ENCODE results near the gene HOXC5.

Gene HOXC5

DNA sequence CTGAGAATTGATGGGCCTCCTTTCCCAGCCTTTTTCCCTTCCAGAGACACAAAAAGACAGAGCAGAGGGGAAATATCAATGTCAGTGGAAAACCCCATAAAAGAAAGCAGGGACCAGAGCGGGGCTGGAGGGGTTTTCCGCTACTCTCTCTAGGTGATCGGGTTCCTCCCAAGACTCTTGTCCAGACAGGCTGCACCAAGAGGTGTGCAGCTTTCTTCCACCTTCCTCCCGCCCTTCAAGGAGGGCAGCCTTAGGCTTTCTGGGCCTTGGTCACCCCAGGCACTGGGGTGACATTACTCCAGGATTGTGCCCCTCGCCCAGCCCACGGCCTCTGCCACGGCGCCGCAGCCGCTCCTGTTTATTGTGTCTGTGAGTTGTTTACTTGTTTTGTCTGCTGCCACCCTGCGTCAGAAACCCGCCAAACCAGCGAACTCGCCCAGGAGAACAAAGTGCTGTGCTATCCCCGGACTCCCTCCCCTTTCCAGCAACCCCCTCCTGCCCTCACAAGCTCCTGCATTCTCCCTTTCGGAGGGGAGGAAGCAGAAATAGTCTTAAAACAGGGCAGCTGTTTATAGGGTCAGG is 11.3 kb upstream of the HOXC5 start:
- DNase-seq = peak; percentile 61

DNA sequence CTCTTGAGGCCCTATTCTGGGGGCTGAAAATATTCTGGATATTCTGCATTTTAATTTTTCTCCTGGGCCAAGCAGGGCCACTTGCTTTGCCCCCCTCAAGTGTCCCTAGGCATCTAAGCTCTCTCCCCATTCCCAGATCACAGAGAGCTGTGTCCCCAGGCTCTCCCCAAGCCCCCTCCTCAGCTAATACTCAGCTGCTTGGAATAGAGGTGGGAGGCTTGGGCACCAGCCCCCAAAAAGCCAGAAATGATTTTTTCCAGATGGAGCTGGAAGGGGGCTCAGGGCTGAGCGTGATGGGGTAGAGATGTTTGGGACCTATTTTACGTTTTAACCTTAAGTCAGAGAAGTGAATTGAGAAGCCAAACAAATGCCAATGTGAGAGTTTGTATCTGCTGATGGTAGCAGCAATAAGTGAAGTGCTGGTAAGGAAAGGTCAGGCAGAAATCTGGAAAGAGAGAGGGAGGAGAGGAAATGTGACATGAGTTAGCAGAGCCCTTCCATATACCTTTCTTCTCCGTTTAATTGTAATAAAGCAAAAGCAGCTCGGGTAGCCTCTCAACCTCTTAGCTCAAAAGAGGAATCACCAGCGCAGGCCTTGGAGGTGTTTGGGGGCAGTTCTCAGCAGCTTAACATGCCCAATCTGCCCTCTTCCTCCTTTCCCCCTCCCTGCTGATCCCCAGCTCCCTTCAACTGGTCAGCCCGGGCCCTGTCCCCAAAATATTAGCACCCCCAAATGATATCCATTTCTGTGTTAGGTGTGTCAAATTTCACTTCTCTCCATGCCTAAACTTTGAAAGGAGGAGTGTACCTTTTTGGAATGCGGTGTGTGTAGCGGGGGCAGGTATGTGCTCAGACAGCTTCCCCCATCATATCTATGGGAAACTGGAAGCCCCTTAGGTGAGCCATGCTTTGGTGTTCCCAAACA is 9.6 kb upstream of the HOXC5 start:
- DNase-seq = no peak

DNA sequence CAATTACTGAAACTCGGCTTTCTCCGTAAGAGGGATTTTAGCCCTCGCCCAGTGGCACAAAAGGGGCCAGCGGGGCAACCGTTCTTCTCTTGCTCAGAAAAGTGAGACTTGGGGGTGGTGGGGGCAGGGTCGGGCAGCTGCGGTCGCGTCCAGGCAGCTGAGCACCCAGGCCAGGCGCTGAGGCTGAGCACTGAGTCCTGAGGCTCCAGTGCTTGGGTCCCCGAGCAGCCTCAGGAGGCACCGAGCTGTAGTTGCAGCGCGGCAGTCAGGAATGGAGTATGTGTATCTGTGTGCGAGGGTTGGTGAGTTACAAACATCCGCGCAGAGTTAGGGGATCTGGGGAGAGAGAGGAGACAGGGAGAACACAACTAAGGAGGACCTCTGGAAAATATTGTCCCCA is 8.7 kb upstream of the HOXC5 start:
- peak; percentile 60 for DNase-seq

DNA sequence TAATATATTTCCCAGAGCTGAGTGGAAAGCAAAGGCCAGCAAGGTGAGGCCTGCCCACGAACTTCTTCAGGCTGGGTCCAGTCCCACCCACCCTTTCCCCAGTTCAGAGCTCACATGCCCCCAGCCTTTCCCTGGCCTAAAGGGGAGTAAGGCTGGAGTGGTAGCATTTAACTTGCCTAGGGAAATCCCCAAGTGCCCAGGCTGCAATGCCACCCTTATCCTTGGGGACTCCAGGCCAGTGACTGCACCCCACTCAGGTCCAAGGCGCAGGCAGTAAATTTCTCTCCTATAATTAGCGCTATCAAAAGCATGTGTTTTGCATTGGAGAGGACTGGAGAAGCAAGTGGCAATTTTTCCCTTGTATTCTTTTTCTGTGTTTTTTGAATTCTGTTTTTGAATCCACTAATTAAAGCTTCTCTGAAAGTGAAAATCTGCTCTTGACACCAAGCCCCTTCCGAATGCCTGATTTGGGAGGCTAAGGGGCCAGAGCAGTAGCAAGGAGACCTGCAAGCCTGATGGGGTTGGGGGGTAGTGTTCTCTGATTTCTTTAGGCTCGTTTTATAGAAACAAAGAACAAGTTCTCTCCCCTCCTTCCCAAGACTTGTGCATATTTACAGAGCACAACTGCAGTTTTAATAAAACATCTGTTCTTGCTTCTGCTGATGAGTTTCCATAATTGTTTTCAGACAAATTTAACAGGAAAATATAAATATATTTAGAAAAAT is 8.1 kb upstream of the HOXC5 start:
- DNase-seq = no peak

DNA sequence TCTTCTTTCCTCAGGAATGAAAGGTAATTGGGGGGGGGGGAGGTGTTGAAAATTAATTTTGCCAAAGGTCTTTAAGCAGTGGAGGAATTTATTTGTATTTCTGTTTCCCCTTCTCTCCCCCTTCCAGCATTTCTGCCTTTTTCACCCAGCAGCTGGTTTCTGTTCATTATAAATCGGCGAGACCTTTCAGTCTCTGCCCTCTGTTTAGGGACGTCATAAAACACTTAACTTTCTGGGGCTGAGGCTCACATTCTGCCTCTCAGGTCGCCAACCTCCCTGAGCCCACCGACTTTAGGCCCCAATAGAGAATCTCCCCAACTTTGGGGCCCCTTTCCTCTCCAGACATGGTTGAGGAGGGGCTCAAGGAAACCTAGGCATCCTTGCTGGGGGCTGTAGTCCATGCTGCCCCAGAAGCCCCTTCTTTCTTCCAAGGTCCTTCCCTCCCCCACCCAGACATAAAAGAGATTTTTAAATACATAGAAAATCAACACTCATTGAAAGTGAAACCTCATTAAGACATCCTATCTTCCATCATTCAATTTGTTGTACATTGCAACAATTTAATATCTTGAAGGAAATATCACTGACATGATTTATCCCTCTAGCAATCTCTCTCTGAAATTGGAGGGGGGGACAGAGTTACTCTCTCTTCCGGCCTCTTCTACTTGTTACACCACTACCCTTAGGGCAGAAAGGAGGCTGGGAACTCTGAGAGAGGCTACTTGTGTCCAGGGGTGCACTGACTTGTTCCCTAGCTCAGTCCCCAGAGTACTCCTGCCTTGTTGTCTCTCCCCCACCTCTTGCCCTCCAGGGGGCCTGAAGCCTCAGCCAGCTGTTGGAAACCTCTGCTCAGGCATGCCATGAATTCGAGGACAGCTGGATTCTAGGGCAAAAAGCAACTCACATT is 7.1 kb upstream of the HOXC5 start:
- DNase-seq = no peak

DNA sequence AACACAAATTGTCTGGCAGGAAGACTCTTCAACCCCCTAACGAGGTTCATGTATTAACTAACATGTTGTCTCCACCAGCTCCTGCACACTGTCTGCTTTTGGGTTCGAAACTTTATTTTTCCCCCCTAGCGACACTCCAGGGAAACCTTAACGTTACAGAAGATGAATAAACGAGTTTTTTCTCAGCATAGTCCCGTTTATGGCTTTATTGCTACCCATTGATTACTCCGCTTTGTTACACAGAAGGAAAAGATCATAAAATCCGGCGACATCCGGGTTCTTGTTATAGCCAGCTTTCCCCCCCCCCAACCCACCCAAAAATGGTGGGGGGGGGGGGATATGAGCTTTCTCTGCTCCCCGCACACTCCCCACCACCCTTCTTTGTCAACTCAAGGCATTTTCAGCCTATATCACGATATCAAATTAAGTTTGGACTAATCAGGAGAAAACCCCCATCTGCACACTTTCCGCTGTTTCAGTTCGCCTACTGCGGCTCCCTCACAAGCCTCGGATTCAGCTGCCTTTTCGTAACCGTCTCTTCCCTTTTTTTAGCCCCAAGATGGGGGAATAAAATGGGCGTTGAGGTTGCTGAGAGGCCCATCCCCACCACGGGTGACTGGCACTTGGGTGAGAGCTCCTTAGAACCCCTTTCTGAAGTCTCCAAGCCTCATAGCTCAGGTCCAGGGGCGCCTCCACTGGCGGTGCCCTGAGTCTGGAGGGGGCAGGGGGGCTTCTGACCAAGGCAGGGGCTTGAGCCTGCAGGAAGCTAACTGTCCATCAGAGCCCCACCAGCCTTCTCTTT is 6.0 kb upstream of the HOXC5 start:
- no peak for DNase-seq

DNA sequence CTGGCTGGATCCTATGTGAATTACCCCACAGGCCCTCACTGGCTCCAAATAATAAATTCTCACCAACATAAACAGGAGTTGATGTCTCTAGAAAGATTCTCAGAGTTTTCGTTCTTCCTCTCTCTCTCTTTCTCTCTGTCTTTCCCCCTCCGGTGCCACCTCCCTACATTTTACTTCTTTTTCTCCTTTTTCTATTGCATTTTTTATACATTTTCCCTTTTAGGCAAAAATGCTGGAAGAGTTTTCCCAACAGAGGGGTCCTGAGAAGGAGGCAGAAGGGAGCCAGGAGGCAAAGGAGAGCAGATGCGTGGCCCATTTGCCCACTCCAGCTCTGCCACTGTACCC is 5.4 kb upstream of the HOXC5 start:
- no peak for DNase-seq

DNA sequence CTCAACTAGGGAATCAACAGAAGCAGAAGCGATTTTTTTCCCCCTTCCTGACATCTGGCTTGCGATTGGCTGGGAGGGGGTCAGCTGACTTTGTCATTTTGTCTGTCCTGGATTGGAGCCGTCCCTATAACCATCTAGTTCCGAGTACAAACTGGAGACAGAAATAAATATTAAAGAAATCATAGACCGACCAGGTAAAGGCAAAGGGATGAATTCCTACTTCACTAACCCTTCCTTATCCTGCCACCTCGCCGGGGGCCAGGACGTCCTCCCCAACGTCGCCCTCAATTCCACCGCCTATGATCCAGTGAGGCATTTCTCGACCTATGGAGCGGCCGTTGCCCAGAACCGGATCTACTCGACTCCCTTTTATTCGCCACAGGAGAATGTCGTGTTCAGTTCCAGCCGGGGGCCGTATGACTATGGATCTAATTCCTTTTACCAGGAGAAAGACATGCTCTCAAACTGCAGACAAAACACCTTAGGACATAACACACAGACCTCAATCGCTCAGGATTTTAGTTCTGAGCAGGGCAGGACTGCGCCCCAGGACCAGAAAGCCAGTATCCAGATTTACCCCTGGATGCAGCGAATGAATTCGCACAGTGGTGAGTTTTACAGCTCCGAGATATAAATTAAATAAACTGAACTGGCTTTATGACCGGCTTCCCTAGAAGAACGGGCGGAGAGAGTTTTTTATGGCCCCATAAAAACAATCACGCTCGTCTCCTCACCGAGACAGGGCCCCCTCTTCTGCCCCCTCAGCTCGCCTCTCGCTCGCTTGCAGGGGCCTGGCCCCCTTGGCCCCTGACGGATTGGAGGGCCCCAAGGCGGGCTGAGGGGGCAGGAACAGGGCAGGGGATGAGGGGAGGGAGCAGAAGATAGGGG is 4.3 kb upstream of the HOXC5 start, which contains the start of gene HOXC6:
Gene HOXC6, plus strand, starts transcription at position 127 of the 888 bp plus-strand sequence. Its CDS starts 82 bp downstream, at position 209.
- DNase-seq = peak; percentile 83

DNA sequence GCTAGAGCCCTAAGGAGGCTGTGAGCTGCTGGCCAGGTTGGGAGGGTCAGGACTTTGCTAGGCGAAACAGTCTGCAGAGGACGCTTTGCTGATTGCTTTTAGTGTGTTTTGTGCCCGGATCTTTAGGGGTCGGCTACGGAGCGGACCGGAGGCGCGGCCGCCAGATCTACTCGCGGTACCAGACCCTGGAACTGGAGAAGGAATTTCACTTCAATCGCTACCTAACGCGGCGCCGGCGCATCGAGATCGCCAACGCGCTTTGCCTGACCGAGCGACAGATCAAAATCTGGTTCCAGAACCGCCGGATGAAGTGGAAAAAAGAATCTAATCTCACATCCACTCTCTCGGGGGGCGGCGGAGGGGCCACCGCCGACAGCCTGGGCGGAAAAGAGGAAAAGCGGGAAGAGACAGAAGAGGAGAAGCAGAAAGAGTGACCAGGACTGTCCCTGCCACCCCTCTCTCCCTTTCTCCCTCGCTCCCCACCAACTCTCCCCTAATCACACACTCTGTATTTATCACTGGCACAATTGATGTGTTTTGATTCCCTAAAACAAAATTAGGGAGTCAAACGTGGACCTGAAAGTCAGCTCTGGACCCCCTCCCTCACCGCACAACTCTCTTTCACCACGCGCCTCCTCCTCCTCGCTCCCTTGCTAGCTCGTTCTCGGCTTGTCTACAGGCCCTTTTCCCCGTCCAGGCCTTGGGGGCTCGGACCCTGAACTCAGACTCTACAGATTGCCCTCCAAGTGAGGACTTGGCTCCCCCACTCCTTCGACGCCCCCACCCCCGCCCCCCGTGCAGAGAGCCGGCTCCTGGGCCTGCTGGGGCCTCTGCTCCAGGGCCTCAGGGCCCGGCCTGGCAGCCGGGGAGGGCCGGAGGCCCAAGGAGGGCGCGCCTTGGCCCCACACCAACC is 3.1 kb upstream of the HOXC5 start:
- DNase-seq = no peak

DNA sequence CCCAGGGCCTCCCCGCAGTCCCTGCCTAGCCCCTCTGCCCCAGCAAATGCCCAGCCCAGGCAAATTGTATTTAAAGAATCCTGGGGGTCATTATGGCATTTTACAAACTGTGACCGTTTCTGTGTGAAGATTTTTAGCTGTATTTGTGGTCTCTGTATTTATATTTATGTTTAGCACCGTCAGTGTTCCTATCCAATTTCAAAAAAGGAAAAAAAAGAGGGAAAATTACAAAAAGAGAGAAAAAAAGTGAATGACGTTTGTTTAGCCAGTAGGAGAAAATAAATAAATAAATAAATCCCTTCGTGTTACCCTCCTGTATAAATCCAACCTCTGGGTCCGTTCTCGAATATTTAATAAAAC is 2.4 kb upstream of the HOXC5 start:
- DNase-seq = no peak

DNA sequence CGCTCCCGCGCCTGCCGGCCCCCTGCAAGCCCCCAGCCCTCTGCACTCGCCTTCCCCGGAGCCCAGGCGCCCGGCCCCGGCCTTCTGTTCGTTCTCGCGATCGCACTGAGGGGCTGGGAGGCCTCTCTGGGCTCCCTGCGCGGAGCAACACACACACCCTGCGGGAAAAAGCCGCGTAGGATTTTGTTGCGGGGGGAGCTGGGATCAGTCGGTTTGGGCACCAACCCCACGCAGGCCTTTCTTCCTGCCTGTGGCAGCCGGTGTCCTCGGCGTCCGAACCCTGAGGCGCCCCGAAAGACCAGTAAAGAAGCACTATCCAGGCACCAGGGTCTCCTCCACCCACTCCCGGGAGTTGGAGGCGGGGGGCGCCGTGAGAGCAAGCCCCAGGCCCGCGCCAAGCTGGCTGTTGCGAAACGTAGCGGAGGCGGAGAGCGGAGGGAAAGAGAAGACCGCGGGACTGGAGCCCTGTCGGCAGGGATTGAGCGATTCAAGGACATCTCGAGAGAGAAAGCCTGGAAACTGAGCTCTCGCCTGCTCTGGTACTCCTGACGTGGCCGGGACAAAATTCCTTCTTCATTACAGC is 1.9 kb upstream of the HOXC5 start:
- DNase-seq = peak; percentile 92

DNA sequence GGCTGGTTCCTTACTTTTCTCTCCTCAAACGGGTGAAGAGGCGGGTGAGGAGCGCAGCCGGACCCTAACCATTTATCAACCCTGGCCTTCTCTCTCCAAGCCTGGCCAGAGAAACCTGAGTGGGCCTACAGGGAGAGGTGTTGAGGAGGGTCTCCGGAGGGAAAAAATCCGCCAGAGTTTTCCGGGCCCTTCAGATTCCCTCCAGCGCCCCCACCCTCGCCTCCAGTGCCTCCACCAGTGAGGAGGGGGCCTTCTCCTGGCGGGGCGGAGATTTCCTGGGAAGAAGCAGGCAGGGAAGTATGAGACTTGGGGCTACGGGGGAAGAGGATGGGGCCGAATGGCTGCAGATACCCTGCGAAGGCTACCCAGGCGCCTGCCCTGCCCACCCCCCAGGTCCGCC is 1.4 kb upstream of the HOXC5 start:
- no peak for DNase-seq

DNA sequence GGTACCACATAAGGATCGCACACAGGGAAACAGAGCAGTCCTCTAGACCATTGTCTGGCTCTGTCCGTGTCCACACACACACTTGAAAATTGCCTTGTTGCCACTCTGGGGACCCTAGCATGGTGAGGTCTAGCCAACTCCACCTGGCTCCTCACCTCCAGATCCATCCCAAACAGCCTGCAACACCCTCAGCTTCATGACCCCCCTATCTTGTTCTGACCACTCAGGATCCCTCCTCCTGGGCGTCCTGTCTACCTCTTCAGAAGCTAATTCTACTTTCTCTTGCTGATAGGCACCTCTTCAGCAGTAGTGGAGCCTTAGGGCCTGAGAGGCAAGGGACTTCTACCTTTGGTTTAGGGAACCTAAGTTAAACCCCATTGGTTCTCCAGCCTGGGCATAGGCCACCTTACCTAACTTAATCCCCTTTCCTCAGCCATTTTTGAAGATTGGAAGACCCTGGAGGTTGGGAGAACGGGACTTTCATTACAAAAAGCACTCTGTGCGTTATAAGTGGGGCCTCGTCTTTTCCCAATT is 697 bp upstream of the HOXC5 start:
- no peak for DNase-seq

DNA sequence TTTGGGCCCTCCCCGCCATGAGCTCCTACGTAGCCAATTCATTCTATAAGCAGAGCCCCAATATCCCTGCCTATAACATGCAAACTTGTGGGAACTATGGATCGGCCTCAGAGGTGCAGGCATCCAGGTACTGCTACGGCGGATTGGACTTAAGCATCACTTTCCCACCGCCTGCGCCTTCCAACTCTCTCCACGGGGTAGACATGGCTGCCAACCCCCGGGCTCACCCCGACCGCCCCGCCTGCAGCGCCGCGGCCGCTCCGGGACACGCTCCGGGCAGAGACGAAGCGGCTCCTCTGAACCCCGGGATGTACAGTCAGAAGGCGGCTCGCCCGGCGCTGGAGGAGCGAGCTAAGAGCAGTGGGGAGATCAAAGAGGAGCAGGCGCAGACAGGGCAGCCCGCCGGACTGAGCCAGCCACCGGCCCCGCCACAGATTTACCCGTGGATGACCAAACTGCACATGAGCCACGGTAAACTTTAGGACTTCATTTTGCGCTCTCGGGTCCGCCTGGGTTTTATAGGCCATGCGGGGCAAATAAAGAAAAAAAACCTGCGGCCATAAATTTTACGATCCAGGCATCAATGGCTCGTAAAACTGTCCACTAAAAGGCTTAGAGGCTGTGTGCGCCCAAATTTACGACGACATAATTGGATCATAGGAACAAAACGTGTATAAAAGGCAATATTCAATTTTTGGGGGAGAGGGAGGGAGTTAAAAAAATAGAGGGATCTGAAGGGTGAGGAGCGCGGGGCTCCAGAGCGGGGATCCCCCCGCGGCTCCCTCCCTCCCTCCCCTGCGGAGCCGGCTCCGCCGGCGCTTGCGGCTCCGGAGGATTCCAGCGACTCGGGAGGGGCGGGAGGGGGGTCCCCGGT is 493 bp downstream of the HOXC5 start:
- DNase-seq = peak; percentile 67

DNA sequence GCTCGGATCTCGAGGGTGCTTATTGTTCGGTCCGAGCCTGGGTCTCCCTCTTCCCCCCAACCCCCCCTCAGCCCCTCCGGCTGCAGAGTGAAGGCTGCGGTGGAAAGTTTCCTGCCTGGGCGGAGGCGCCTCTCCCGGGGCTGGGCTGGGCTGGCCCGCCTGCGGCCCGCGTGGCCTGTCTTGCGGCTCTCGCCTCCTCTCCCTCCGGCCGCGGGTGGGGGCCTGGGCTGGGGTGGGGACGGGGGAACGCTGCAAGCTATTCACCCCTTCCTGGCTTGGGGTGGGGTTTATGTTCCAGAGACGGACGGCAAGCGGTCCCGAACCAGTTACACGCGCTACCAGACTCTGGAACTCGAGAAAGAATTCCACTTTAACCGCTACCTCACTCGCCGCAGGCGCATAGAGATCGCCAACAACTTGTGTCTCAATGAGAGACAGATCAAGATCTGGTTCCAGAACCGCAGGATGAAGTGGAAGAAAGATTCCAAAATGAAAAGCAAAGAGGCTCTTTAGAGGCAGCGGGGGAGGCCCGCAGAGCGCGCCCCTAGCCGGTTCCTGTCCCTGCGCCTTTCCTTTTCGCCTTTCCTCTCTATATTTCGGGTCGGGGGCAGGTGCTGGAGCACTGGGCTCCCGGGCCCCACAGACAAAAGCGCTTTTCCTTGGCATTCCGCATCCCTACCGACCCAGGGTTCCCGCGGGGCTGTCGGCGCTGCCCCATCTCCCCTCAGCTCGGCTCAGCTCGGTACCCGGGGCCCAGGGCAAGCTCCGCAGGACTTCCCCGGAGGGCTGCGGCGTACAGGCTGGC is 1.3 kb downstream of the HOXC5 start:
- DNase-seq = peak; percentile 84

DNA sequence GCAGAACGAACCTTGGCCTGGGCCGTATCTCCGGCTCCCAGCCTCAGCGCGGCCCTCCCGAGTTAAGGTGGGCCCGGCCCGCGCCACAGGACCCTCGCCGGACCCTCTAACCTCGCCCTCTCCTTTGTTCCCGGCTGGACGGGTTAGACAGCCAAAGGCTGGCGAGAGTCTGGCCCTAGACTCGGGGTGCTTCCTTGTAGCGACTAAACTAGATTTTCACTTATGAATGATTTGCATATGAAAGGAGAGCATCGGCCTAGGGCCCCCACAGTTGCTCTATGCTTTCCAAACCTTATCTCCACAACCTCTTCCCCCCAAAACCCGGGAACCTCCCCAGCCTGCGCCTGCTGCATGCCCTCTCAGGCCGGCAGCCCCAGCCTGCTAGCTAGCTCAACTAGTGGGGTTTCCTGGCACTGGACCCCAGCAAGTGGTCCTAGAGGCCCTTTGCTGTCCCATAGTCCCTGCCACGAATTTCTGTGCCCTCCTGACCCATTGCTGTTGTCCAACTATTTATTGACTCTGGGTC is 2.0 kb downstream of the HOXC5 start:
- no peak for DNase-seq
